ENCODE data around the gene ROCK2.
"Not testable (repeated sequence)": the region's sequence is repeated elsewhere in the genome, so short reads cannot be mapped to it uniquely, and the experiment has no call there.

Gene ROCK2

DNA sequence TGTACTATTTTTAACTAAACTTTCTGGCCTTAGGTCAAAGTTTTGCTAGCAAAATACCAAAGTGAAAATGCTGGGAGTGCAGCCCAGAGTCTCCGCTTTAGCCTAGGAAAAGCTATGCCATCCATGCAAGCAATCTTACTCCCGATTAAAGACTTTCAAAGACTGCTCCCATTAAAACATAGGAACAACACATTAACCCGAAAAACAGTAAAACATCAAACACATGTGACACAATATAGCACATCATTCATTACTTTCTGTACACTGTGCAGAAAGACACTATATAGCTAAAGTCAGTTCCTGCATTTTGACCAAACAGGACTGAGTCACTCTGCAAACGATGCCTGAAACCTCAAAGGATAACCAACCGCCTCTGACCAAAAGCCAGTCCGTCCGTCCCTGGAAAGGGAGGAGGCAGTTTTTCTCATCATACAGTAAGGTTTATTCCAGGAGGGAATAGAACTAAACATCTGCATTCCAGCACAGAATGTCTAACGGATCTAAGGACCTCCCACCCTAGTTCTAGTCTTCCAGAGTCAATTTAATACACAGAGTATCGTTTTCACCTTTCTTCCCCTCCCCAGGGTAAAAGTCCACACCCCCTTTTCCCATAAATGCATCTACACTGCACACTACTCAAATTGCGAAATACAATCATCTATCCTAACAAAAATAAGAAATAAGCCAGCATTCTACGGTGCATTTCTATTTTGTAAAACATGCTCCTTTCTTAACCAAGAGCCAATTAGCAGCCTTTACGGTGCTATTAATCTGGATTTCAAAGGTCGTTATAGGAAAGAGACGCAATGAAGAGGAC, 1.7 kb downstream of the ROCK2 start:
- in situ Hi-C loops (cut with MboI; ENCODE audit: low sequenced_read_pairs), result no loop called here

DNA sequence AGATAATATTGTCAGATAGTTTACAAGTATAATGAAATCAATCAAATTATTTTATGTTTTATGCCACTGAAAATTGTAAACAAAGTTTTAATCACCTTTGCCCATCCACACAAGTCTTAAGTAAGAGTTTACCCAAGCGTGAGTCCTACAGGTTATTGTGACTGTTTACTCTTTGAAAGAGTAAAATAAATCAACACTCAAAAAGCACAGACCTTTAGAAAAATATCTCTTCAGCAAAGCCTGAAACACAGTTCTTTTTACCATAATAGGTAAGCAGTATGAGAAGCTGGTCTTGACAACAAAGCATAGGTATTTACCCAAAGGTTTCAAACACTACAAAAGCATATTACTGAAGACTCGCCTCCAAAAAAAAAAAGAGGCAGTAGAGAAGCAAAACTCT, 3.7 kb downstream of the ROCK2 start:
- in situ Hi-C loops (cut with MboI; ENCODE audit: low sequenced_read_pairs), result no loop called here

DNA sequence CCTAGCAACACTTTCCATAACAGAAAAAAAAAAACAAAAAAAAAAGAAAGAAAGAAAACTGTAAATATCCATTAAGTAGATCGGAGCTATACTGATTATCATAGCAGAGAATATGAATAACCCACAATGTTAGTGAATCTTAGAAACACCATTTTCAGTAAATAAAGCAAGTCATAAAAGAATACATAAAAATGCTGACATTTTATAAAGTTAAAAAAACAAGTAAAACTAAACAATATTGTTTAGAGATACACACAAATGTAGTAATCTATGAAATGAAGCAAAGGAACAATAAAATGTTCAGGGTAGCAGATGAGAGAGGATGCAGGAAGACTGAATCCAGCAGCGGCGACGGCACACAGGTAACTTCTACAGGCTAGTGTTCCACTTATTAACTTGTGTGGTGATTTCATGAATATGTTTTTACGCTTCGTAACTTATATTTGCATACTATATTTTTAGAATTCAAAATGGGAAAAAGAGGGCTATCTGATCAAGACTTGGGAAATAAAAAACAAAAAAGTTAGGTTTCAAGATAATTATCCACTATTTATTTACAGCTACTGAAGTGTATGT, 4.8 kb downstream of the ROCK2 start:
- in situ Hi-C loops (cut with MboI; ENCODE audit: low sequenced_read_pairs), result no loop called here

DNA sequence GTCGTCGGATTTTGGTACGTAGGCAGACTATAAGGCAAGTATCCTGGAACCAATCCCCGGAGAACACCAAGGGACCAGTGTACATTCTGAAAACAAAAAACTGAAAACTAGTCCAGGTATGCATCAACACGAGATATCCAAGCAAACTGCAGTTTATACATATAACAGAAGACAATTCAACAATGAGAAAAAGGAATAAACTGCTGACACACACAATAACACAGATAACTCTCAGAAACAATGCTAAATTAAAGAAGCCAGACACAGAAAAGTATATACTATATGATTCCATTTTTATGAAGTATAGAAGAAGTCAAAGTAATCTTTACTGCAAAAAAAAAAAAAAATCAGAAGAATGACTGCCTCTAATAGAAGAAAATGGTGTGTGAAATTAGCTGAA, 5.9 kb downstream of the ROCK2 start:
- in situ Hi-C loops (cut with MboI; ENCODE audit: low sequenced_read_pairs), result no loop called here

DNA sequence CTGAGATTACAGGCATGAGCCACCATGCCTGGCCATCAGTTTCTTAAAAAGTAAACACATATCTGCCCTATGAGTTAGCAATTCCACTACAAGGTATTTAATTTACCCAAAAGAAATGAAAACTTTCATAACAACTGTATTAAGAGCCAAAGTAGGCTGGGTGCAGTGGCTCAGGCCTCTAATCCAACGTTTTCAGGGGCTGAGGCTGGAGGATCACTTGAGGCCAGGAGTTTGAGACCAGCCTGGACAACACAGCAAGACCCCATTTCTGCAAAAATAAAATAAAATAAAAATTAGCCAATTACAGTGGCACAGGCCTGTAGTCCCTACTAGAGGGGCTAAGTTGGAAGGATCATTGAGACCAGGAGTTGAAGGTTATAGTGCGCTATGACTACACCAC, 6.5 kb downstream of the ROCK2 start:
- in situ Hi-C loops (cut with MboI; ENCODE audit: low sequenced_read_pairs), result no loop called here

DNA sequence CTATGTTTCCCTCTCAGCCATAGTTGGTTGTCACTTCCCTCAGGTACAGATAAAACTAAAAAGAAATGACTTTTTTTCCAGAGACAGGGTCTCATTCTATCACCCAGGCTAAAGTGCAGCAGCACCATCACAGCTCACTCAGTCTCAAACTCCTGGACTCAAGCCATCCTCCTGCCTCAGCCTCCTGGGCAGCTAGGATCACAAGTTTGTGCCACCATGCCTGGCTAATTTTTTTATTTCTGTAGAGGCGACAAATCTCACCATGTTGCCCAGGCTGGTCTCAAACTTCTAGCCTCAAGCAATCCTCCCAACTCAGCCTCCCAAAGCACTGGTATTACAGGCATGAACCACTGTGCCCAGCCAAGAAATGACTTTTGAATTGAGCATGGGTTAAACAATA, 8.2 kb downstream of the ROCK2 start:
- in situ Hi-C loops (cut with MboI; ENCODE audit: low sequenced_read_pairs), result no loop called here

DNA sequence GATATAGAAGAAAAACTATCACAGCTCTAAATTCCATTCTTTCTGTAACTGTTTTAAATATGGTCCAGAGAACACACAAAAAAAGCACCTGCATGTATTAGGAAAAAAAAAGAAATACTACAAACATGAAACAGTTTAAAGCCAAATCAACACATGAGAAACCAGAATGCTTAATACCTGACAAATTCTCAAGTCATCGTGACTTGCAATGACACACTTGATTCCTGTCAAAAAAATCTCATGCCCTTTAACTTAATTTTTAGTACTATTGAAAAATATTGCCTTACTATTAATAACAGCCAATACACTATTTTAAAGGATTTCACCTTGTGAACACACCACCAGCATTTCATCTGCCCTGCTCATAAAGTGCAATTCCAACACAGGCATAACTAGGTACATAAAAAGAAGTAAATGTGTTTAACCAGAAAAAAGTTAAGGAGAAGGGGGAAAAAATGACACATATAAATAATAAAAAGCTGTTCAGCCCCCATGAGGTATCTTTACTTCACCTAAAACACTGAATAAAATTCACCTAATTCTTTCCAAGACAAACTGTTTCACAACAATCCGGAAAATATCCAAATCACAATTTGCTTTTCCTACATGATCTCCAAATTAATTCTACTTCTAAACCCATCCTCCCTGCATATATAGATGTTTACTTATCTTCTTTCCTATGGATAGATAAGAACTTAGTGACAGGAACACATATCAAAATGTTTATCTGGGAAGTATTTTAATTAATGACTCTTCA, 10.8 kb downstream of the ROCK2 start:
- in situ Hi-C loops (cut with MboI; ENCODE audit: low sequenced_read_pairs), result no loop called here

DNA sequence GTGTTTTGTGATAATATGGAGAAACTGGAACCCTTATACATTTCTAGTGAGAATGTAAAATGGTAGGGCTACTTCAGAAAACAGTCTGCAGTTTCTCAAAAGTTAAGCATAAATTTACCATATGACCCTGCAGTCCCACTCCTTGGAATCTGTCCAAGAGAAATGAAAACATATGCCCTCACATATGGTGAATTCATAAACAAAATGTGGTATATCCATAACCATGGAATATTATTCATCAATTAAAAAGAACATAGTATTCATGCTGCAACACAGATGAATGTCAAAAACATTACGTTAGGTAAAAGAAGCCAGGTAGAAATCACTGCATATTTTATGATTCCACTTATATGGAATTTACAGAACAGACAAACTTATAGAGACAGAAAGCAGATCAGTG, 11.8 kb downstream of the ROCK2 start:
- in situ Hi-C loops (cut with MboI; ENCODE audit: low sequenced_read_pairs), result no loop called here

DNA sequence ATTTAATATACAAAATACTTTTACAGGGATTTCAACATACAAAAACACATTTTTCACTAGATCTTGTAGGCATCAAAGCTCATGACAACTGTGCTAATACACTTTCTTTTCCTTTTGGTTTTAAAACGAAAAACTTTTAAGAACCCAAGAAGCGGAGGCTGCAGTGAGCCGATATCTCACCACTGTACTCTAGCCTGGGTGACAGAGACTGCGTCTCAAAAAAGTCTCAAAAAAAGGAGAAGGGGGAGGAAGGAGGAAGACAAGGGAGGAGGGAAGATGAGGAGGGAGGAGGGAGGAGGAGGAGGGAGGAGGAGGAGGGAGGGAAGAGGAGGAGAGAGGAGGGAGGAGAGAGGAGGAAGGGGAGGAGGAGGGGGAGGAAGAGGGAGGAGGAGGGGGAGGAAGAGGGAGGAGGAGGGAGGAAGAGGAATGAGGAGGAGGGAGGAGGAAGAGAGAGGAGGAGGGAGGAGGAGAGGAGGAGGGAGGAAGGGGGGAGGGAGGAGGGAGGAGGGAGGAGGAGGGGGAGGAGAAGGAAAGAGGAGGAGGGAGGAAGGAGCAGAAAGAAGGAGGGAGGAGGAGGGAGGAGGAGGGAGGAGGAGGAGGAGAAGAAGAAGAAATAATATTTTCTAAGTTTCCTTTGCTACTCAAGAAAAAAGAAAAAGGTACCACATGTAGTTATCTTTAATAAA, 13.8 kb downstream of the ROCK2 start:
- in situ Hi-C loops (cut with MboI; ENCODE audit: low sequenced_read_pairs), result no loop called here

DNA sequence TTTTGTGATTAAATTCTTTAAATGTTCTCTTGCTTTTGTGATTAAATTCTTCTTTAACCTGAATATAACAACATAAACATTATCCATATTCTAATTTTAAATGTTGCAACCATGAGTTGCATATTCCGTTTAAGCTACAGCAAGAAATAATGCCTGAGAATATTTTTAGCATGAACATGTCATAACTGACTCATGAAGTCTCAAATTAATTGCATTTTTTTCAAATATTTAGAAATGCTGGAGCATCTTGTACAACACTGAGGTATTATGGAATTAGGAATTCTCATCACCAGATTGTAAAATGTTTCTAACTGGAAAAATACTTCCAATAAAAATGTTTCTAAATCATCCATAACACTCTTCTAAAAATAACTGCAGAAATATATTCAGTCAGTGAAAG, 14.7 kb downstream of the ROCK2 start:
- in situ Hi-C loops (cut with MboI; ENCODE audit: low sequenced_read_pairs), result no loop called here

DNA sequence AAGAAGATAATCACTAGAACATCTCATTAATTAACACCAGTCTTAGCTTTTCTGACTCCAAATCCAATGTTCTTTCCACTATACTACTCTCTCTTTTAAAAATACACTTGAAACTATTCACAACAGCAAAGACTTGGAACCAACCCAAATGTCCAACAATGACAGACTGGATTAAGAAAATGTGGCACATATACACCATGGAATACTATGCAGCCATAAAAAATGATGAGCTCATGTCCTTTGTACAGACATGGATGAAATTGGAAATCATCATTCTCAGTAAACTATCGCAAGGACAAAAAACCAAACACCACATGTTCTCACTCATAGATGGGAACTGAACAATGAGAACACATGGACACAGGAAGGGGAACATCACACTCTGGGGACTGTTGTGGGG, 15.9 kb downstream of the ROCK2 start:
- in situ Hi-C loops (cut with MboI; ENCODE audit: low sequenced_read_pairs), result not testable (repeated sequence)

DNA sequence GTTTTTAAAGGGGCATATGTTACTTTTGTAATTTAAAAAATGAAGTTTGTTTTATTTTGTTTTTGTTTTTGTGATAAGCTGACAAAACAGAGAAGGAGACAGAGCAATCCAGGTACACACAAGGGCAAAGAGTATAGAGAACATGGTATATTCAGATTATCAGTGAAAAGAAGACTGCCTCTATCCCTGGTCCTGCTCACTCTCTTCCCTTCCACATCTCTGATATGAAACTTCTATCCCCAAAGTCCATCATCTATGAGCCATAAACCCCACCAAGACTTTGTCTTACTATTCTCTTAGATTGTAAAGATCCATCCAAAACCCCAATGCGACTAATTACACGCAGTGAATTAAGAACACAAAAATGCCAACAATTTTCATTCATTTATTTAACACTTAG, 16.6 kb downstream of the ROCK2 start:
- in situ Hi-C loops (cut with MboI; ENCODE audit: low sequenced_read_pairs), result no loop called here

DNA sequence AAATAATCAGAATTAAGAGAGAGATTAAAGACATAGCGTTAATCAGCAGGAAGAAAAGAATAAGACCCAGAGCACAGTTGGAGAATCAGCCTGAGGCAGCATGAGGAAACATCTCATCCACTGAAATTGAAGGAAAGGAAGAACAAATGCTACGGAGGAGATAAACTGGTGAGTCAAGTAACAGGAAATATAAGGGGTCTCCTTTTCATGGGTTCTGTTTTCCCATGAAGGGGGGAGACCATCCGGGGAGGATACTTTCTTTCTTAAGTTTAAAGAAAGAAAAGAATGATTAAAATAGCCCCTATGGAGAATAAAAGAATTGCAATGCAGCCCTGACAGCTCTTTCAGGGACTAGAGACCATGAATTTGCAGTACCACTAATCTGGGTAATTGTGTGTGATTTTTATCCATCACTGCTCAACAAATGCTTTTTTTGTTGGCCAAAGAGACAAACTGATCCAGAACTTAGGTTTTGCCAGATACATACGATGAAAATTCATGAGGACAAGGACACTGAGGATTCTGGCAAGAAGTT, 17.7 kb downstream of the ROCK2 start:
- in situ Hi-C loops (cut with MboI; ENCODE audit: low sequenced_read_pairs), result no loop called here

DNA sequence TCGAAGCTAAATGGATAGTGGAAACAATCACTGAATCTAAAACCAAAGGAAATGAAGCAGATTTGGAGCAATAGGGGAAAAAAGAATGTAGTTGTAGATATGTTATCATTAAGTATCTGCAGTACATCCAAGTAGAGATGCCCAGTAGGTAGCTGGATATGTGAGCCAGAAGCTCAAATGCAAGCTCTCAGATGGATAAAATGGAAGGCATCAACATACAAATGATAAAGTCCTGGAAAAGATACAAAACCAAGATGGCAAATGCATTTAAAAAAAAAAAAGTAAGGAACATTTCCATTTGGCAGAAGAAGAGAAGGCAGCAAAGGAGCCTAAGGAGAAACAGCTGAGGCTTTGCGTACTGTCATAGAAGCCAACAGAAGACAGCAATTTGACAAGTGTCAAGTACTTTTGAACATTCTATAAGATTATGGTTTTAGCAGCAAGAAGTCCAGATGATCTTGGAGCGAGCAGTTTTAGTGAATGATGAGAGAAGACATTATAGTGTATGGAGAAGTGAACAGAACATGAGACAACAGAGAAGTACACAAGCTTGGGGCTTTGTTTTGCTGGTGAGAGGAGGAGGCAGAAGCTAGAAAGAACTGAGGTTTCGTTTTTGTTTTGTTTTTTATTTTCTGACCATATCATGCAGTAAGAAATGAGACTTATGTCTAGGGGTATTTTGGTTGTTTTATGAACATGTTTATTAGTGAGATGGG, 18.3 kb downstream of the ROCK2 start:
- in situ Hi-C loops (cut with MboI; ENCODE audit: low sequenced_read_pairs), result no loop called here

DNA sequence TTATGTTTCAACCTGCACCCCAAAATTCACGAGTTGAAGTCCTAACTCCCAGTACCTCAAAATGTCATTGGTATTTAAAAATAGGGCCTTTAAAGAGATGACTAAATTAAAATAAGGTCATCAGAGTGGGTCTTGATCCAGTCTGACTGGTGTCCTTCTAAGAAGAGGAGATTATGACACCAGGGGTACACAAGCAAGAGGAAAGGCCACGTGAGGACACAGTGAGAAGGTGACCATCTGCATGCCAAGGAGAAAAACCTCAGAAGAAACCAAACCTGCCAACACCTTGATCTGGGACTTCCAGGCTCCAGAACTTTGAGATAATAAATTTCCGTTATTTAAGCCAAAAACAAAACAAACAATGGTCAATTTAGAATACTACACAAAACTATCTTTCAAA, 22.6 kb downstream of the ROCK2 start:
- in situ Hi-C loops (cut with MboI; ENCODE audit: low sequenced_read_pairs), result no loop called here

DNA sequence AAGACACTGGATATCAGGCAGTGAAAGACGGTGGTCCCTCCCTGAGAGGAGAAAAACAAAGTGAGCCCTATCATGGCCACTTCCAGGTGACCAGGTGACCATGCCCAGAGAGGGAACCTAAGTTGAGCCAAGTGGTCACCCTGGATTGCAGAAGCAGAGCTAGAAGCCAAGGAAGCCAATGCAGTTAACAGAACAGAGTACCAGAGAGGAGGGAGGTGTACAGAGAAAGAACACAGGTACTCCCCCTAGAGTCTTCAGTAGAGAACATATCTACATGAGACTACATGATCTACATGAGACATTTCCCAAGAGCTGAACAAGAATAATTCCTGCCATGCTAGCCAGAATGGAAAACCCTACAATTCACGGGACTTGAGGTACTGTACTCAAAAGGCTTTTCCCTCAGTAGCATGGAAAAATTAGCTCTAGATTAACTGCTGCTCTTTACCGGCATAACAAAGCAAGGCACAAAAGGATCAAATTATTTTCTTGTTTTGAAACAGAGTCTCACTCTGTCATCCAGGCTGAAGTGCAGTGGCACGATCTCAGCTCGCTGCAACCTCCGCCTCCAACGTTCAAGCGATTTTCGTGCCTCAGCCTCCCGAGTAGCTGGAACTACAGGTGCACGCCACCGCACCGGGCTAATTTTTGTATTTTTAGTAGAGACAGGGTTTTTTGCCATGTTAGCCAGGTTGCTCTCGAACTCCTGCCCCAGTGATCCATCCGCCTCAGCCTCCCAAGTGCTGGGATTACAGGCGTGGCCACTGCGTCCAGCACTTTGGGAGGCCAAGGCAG, 23.5 kb downstream of the ROCK2 start:
- in situ Hi-C loops (cut with MboI; ENCODE audit: low sequenced_read_pairs), result no loop called here

DNA sequence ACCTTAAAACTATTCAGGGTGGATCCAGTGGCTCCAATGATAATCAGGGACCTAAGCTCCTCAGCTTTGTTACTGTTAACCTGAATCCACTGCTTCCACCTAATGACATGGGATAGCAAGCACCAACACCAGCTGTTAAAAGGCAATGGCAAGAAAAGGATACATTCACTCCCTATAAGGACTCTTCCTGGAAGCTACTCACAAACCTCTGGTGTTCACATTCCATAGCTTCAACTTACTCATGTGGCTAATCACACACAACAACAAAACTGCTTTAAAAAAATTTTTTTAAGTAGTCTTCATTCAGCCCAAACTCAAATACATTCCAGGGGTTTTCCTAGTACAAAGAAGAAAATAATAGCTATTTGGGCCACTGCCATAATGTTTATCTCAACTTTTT, 24.5 kb downstream of the ROCK2 start:
- in situ Hi-C loops (cut with MboI; ENCODE audit: low sequenced_read_pairs), result no loop called here

DNA sequence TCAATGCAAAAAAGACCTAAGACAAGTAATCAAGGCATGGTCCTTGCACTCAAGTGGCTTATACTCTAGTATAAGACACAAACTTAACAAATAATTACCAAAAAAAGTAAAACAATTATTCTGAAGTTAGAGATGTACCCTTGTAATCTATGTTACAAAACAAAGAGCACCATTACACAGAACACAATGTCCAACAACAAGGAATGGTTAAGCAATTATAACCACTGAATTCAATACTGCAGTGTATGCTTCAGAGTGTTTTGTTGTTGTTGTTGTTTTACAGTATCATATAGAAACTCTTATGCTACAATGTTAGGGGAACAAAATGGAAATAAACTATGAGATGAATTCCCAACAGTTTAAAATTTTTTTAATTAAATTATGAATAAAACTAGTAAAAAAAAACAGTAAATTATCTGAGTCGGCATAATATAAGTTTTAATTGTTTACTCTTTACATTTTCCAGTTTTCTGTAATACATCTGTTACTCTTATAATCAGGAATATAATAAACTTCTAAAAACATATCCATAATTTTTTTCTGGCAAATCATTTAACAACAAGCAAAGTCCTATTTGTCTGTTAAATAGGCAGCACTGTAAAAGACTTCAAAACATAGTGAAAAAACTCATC, 29.2 kb downstream of the ROCK2 start:
- in situ Hi-C loops (cut with MboI; ENCODE audit: low sequenced_read_pairs), result no loop called here

DNA sequence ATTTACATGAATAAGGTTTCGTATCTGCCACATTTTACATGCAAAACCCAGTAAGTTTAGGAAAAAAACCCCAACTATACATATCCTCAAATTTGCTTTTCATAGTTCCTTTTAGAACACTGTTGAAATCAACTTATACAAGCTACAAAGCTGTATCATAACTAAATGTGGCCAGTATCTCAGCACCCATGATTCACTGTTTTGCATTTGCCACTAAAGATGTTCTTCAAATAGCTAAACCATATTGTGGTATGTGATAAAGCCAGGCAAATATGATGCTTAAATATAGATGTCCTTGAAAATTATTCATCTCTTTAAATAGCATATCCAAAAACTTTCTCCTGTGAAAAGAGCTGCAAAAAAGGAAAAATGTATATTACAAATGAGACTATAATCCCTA, 29.9 kb downstream of the ROCK2 start:
- in situ Hi-C loops (cut with MboI; ENCODE audit: low sequenced_read_pairs), result no loop called here
